ENCODE results near the gene RNPS1.
"Not testable (repeated sequence)": the region's sequence is repeated elsewhere in the genome, so short reads cannot be mapped to it uniquely, and the experiment has no call there.

The RNPS1 gene

DNA sequence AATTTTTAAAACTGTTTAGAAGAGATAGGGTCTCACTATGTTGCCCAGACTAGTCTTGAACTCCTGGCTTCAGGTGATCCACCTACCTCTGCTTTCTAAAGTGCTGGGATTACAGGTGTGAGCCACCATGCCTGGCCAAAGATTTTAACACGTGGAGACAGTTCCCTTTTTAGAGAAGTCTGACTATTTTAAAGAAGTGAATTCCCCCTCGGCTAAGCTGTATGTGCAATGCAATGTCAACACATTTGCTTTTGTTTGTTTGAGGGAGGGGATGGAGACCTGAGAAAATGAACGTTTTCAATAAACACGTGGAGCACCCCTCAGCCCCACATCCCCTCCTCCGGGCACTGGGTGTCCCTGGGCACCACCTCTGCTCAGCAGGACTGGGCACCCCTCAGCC lies 14.3 kb upstream of the RNPS1 start:
- no peak for DNase-seq

DNA sequence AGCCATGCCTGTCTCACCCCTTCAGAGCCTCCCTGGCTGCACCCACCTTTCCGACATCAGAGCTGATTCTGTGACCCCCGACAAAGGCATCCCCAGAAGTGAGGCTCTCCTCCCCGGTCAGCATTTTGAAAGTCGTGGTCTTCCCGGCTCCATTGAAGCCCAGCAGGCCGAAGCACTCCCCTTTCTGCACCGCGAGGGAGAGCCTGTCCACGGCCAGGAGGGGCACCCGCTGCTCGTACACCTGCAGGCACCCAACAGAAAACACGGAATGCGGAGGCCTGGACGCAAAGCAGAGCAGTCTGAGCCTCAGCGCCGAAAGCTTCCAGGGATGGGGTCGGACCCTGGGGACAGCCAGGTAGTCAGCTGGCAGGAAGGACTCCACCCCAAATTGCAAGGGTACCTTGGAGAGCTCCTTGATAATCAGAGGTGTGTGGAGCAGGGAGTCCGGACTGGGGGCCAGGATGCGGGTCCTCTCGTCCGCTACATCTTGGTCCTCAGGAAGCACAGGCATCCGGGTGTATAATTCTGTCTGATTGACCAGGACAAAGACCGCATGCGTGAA lies 13.1 kb upstream of the RNPS1 start:
- no peak for DNase-seq

DNA sequence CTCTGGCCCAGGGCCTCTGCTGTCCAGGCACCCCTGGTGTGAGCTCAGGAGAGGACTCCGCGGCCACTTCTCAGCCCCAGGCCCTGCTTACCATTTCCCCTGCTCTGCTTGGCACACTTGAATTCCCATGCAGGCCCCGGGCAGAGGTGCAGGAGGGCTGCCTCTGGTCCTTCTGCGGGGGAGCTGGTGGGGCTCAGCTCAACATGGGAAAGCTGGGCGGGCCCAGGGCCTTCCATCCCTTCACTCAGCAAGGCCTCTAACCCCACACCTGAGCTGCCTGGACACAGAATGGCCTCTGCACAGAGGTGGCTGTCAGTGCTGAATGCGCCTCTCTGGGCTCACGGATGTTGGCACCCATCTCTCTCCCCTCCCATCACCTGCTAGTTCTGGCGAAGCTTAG lies 12.5 kb upstream of the RNPS1 start:
- DNase-seq = no peak

GRCh38 chr16:2278956-2279800 lies 11.3 kb upstream of the RNPS1 start:
- no peak for DNase-seq

GRCh38 chr16:2278272-2278608 lies 10.3 kb upstream of the RNPS1 start:
- no peak for DNase-seq

GRCh38 chr16:2277466-2278271 lies 9.7 kb upstream of the RNPS1 start:
- DNase-seq = no peak

DNA sequence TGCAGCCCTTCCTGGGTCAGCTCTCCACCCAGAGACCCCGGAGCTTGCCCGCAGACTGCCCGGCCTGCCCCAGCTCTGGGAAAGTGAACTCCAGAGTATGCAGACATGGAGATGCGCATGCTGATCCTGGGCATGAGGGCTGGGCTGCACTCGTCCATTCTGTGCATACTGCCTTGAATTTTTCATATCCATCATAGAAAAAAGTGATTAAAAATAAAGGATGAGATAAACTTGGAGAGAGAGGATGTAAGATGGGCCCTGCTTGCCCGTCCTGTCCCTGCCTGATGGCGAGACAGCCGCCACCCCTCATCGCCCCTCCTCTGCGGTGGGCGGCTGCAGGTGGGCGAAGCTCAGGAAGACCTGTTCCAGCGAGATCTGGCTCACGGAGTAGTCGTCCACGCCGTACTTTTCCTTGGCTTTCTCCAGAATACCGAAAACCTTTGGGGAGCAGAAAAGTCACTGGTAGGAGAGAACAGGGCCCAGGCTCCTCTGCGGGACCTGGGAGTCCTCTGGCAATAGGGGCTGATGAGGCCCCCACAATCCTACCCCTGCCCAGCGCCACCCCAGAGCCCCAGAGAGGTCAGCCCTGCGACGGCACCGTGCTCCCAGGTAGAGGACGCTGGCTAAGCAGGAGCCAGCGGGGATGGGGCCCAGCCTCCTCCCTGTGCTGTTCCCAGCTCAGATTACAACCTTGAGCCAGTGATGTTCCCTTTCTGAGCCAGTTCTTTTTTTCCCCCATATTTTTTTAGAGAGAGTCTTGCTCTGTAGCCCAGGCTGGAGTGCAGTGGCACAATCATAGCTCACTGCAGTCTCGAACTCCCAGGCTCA lies 8.7 kb upstream of the RNPS1 start:
- DNase-seq = no peak

- DNase-seq = no peak
Observed at GRCh38 chr16:2275476-2276367, 7.8 kb upstream of the RNPS1 start.

- no peak for DNase-seq
Observed at GRCh38 chr16:2273931-2274330, 6.0 kb upstream of the RNPS1 start.

- no peak for DNase-seq
Observed at GRCh38 chr16:2273484-2273883, 5.6 kb upstream of the RNPS1 start.

GRCh38 chr16:2271848-2272461 lies 4.0 kb upstream of the RNPS1 start:
- DNase-seq = no peak

DNA sequence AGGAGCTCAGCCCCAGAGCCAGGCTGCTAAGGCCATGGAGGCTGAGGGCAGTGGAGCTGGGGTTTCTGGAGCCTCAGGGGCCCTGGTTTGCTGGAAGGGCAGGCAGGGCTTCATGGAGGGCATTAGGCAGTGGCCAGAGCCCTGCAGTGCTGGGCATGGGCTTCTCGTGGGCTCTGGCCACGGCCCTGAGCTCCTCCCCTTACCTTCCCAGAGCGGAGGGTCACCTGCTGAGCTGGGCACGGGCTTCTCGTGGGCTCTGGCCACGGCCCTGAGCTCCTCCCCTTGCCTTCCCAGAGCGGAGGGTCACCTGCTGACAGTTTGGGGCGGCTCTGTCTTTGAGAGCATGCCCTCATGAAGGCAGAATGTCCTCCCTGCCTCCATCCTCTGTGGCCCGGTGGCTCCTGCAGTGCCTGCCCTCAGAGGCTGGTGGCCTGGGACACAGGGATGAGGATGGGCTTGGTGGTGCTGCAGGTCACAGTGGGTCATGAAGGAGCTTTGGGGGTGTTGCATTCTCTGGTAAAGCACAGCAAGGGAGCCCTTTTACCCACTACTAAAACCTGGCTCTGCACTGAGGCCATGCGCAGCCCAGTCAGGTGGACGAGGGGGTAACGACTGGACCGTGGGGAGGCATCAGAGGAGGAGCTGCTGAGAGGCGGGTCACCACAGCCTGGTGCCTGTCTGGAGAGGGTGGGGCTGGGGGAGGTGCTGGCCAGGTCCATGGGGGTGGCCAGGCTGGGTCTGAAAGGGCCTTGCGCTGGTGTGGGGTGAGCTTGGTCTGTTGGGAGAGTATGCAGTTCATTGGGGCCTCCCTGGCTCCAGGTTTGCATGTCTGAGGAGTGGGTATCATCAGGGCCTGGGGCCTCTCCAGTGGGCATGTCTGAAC lies 2.9 kb upstream of the RNPS1 start:
- no peak for DNase-seq

GRCh38 chr16:2270070-2270462 lies 2.1 kb upstream of the RNPS1 start:
- DNase-seq = no peak

DNA sequence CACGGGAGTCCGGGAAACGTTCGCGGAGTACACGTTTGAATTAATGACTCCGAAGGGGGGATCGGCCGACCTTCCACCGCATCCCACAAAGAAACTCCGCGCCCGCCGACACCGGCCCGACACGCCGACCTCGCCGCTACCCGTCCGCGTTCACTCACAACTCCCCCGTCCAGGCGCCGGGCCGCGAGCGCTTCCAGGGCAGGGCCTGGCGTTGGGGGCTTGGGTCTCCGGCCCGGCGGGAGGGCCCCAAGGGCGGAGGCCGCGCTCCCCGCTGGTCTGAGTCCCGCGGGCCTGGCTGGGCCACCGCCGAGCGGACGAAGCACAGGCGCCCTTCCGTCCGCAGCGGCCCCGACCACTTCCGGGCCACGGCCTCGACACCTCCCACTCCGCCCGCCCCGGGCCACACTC lies 417 bp downstream of the RNPS1 start:
- not testable (repeated sequence) for DNase-seq

DNA sequence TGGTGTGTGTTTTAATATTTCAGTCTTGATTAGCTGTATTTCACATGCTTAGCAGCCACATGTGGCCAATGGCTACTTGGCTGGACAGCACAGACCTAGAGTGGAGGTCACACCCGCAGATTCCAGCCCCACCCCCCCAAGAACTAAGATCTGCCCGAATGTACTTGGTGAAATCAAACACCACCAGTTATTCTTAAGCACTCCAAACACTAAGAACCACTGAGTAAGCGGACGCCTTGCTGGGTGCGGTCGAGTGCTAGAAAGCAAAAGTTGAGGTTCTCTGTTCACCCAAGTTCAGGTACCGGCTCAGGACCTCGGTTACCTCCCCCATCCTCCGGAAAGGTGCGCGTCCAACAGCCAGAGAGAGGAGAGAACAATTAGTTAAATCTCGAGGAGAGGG lies 1.0 kb downstream of the RNPS1 start:
- peak; percentile 44 for DNase-seq

DNA sequence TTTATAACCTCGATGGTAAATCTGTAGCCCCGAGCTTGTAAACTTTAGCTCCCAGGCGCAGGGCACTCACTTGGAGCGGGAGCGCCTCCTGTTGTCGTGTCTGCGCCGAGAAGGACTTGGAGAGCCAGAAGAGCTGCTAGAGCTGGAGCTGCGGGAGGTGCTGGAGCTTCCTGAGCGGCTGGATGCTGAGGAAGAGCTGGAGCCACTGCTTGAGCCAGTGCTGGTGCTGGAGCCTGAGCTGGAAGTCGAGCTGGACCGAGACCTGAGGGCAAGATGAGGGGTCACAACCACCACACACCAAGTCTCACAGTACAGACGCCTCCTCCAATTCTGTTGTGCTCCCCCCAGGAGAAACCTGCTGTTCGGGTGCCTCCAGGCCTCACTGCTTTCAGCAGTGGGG lies 4.9 kb downstream of the RNPS1 start:
- not testable (repeated sequence) for DNase-seq

GRCh38 chr16:2260250-2260649 lies 7.7 kb downstream of the RNPS1 start:
- no peak for DNase-seq

DNA sequence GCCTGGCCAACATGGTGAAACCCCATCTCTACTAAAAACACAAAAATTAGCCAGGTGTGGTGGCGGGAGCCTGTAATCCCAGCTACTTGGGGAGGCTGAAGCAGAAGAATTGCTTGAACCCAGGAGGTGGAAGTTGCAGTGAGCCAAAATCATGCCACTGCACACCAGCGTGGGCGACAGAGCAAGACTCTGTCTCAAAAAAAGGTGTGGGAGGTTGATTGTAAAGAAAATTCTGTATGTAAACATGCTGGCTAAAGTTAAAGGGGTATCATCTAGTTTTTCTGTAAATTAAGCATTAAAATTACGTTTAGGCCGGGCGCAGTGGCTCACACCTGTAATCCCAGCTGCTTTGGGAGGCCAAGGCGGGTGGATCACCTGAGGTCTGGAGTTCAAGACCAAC lies 9.4 kb downstream of the RNPS1 start:
- DNase-seq = not testable (repeated sequence)

GRCh38 chr16:2257726-2258125 lies 10.2 kb downstream of the RNPS1 start:
- no peak for DNase-seq

DNA sequence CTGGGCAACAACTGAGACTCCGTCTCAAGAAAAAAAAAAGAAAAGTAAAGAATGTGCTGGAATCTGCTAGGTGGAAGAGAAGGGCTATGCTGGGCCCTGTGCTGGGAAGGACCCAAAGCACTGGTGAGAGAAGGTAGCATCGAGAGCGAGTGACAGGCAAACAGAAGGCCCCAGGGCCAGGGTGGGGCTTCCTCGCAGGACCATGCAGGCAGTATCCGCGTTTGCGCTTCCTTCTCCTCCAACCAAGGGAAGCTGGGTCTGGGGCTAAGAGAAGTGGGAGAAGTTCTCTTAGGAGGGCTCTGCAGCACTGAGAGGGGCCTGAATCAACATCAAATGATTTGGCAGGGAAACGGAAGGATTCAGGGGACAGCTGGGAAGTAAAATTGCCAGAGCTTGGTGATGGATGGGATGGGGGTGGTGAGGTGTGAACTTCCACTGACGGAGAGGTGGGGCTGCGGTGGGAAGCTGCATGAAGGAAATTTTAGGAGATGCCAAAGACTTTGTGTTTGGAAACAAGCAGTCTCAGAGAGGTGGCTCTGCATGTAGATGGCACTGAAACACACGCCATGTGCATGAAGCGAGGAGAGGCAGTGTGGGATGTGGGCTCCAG lies 11.3 kb downstream of the RNPS1 start:
- DNase-seq = no peak

Data from CD4-positive, alpha-beta T cell treated with Interleukin-10 for 1 hour (primary cell).